Mesenchymal stem cell (in vitro differentiated cells and primary cell): ENCODE measurements around the gene C13orf46.

ENCODE experiments used
- DNase-seq: peaks from one replicate; pipeline ENCODE4 v3.0.0-alpha.2; 2013
- H2AFZ ChIP-seq: one replicate; pipeline ENCODE4 v1.6.1; 2013; ENCODE audit warnings: low read depth, mild to moderate bottlenecking, control low read depth, inconsistent platforms, low read length, moderate library complexity
- H2AK5ac ChIP-seq: 2 replicates; pipeline ENCODE4 v1.6.1; 2013; ENCODE audit warnings: low read length, moderate library complexity, mild to moderate bottlenecking, inconsistent platforms; ENCODE audit not compliant: severe bottlenecking
- H2BK120ac ChIP-seq: one replicate; pipeline ENCODE4 v1.6.1; 2013; ENCODE audit warnings: low read depth, mild to moderate bottlenecking, inconsistent platforms, low read length, moderate library complexity
- H2BK12ac ChIP-seq, 2 experiments: one replicate each; pipeline ENCODE4 v1.6.1; 2013; ENCODE audit warnings: inconsistent platforms in 2 of 2, low read length in 2 of 2, mild to moderate bottlenecking in 2 of 2, moderate library complexity in 2 of 2, control low read depth in 1 of 2
- H2BK15ac ChIP-seq: one replicate; pipeline ENCODE4 v1.6.1; 2013; ENCODE audit warnings: mild to moderate bottlenecking, low read depth, inconsistent platforms; ENCODE audit not compliant: poor library complexity, severe bottlenecking
- H2BK5ac ChIP-seq: 2 replicates; pipeline ENCODE4 v1.6.1; 2013; ENCODE audit warnings: low read depth, mild to moderate bottlenecking, low read length, control low read depth, inconsistent platforms; ENCODE audit not compliant: poor library complexity, severe bottlenecking
- H3K14ac ChIP-seq, 2 experiments: one replicate each; pipeline ENCODE4 v1.6.1; 2013; ENCODE audit warnings: inconsistent platforms in 2 of 2, low read length in 2 of 2, control low read depth in 1 of 2, mild to moderate bottlenecking in 1 of 2, moderate library complexity in 1 of 2
- H3K18ac ChIP-seq, 2 experiments: one replicate each; pipeline ENCODE4 v1.6.1; 2013; ENCODE audit warnings: inconsistent platforms in 2 of 2, low read length in 2 of 2, control low read depth in 1 of 2, low read depth in 1 of 2, mild to moderate bottlenecking in 1 of 2
- H3K23ac ChIP-seq, 2 experiments: one replicate each; pipeline ENCODE4 v1.6.1; 2013; ENCODE audit warnings: inconsistent platforms in 2 of 2, low read length in 2 of 2, mild to moderate bottlenecking in 2 of 2, moderate library complexity in 2 of 2, control low read depth in 1 of 2
- H3K27ac ChIP-seq: 2 replicates; pipeline ENCODE4 v1.5.1; 2013; ENCODE audit warnings: mild to moderate bottlenecking, moderate library complexity, low read length, control low read depth, inconsistent platforms; ENCODE audit not compliant: poor library complexity, severe bottlenecking
- H3K27me3 ChIP-seq, 2 experiments: 2 replicates each; pipeline versions ENCODE4 v1.6.1 to v1.7.0; 2013; ENCODE audit warnings: low read length in 2 of 2, mild to moderate bottlenecking in 2 of 2, moderate library complexity in 2 of 2, control low read depth in 1 of 2, inconsistent platforms in 1 of 2; ENCODE audit not compliant: control insufficient read depth in 1 of 2, insufficient read depth in 1 of 2
- H3K36me3 ChIP-seq, 2 experiments: 2 replicates each; pipeline versions ENCODE4 v1.6.1 to v1.7.0; 2013; ENCODE audit warnings: low read length in 2 of 2, control low read depth in 1 of 2, inconsistent platforms in 1 of 2, low read depth in 1 of 2, mild to moderate bottlenecking in 1 of 2; ENCODE audit not compliant: insufficient read depth in 2 of 2, control insufficient read depth in 1 of 2
- H3K4ac ChIP-seq, 2 experiments: one replicate each; pipeline ENCODE4 v1.6.1; 2013; ENCODE audit warnings: inconsistent platforms in 2 of 2, low read length in 2 of 2, mild to moderate bottlenecking in 2 of 2, moderate library complexity in 2 of 2, control low read depth in 1 of 2, low read depth in 1 of 2
- H3K4me1 ChIP-seq: 2 replicates; pipeline ENCODE4 v1.6.1; 2013; ENCODE audit warnings: low read depth, low read length, control low read depth; ENCODE audit not compliant: control insufficient read depth, insufficient read depth
- H3K4me2 ChIP-seq: 2 replicates; pipeline ENCODE4 v1.6.1; 2013; ENCODE audit warnings: low read length, mild to moderate bottlenecking, inconsistent platforms; ENCODE audit not compliant: poor library complexity, severe bottlenecking
- H3K4me3 ChIP-seq, 2 experiments: 2 replicates each; pipeline versions ENCODE4 v1.5.1 to v1.7.0; 2013; ENCODE audit warnings: low read length in 2 of 2, mild to moderate bottlenecking in 2 of 2, control low read depth in 1 of 2, low read depth in 1 of 2; ENCODE audit not compliant: insufficient read depth in 1 of 2
- H3K79me1 ChIP-seq: replicated peaks from 2 replicates; pipeline ENCODE4 v1.6.1; 2013; ENCODE audit warnings: mild to moderate bottlenecking, control low read depth, low read length, inconsistent platforms; ENCODE audit not compliant: poor library complexity, severe bottlenecking
- H3K9ac ChIP-seq: 2 replicates; pipeline ENCODE4 v1.7.0; 2013; ENCODE audit warnings: mild to moderate bottlenecking, low read length, moderate library complexity
- H3K9me3 ChIP-seq: 2 replicates; pipeline ENCODE4 v1.7.0; 2013; ENCODE audit warnings: mild to moderate bottlenecking, low read length; ENCODE audit not compliant: control insufficient read depth
- H4K8ac ChIP-seq: one replicate; pipeline ENCODE4 v1.6.1; 2013; ENCODE audit warnings: inconsistent platforms, mild to moderate bottlenecking, low read length, moderate library complexity
- H4K91ac ChIP-seq: one replicate; pipeline ENCODE4 v1.6.1; 2013; ENCODE audit warnings: mild to moderate bottlenecking, low read length, inconsistent platforms
- WGBS: methylation state at CpG from one replicate; pipeline ENCODE4 v1.1.7; 2013; ENCODE audit warnings: mixed read lengths; 5-methylcytosine and 5-hydroxymethylcytosine counted together

Gene C13orf46

DNA sequence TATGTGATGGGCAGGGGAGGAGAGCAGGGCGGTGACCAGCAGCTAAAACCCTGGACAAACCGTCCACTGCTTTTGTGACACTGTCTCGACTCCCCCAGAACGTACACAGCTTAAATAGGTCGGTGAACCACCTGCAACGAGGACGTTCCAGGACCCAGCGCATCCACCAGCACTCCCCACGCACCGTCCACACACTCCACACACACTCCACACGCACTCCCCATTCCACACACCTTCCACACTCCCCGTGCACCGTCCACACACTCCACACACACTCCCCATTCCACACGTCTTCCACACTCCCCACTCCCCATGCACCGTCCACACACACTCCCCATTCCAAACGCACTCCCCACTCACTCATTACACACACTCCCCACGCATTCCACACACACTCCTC, 38.3 kb upstream of the C13orf46 start:
- H2AFZ ChIP-seq = no peak overlapping the region
- no peak overlapping the region for H2AK5ac ChIP-seq
- H3K36me3 ChIP-seq = peaks cover 82 to 86% of the 10 kb centered on the region in 2 experiments
- peaks cover 6% of the 10 kb centered on the region for H3K4me1 ChIP-seq
- H3K18ac ChIP-seq = no peak overlapping the region
- no peak overlapping the region for H3K23ac ChIP-seq
- no peaks in the 10 kb centered on the region for H3K9me3 ChIP-seq
- no peak overlapping the region for H2BK15ac ChIP-seq
- no peaks in the 10 kb centered on the region for H3K27me3 ChIP-seq
- no peak overlapping the region for H2BK120ac ChIP-seq
- no peak overlapping the region for H3K4me2 ChIP-seq
- no peak overlapping the region for H2BK12ac ChIP-seq
- no peak overlapping the region for H3K4me3 ChIP-seq
- DNase-seq = no peak
- no peak overlapping the region for H4K8ac ChIP-seq
- no peak overlapping the region for H2BK5ac ChIP-seq
- no peak overlapping the region for H4K91ac ChIP-seq
- H3K27ac ChIP-seq = no peak overlapping the region
- WGBS = 93% methylated on average over 17 of the region's 17 CpGs
- H3K9ac ChIP-seq = no peak overlapping the region
- no peak overlapping the region for H3K14ac ChIP-seq
- H3K4ac ChIP-seq = no peak overlapping the region
- peaks cover 52% of the 10 kb centered on the region for H3K79me1 ChIP-seq

- no peak overlapping the region for H3K4ac ChIP-seq
- no peak overlapping the region for H2AK5ac ChIP-seq
- H3K4me2 ChIP-seq = no peak overlapping the region
- peaks cover 5% of the 10 kb centered on the region for H3K4me1 ChIP-seq
- no peaks in the 10 kb centered on the region for H3K27me3 ChIP-seq
- no peak overlapping the region for H2BK5ac ChIP-seq
- H2BK15ac ChIP-seq = no peak overlapping the region
- no peak overlapping the region for H3K18ac ChIP-seq
- no peak overlapping the region for H2BK120ac ChIP-seq
- 96% methylated on average over 19 of the region's 19 CpGs for WGBS
- peaks cover 44% of the 10 kb centered on the region for H3K79me1 ChIP-seq
- no peak for DNase-seq
- H3K9me3 ChIP-seq = no peaks in the 10 kb centered on the region
- H3K9ac ChIP-seq = no peak overlapping the region
- no peak overlapping the region for H3K14ac ChIP-seq
- no peak overlapping the region for H2BK12ac ChIP-seq
- no peak overlapping the region for H3K23ac ChIP-seq
- peaks cover 73 to 77% of the 10 kb centered on the region in 2 experiments for H3K36me3 ChIP-seq
- no peak overlapping the region for H3K27ac ChIP-seq
- H2AFZ ChIP-seq = no peak overlapping the region
- no peak overlapping the region for H4K8ac ChIP-seq
- H4K91ac ChIP-seq = no peak overlapping the region
- no peak overlapping the region for H3K4me3 ChIP-seq
Measured at GRCh38 chr13:114011226-114011625, 37.4 kb upstream of the C13orf46 start.

DNA sequence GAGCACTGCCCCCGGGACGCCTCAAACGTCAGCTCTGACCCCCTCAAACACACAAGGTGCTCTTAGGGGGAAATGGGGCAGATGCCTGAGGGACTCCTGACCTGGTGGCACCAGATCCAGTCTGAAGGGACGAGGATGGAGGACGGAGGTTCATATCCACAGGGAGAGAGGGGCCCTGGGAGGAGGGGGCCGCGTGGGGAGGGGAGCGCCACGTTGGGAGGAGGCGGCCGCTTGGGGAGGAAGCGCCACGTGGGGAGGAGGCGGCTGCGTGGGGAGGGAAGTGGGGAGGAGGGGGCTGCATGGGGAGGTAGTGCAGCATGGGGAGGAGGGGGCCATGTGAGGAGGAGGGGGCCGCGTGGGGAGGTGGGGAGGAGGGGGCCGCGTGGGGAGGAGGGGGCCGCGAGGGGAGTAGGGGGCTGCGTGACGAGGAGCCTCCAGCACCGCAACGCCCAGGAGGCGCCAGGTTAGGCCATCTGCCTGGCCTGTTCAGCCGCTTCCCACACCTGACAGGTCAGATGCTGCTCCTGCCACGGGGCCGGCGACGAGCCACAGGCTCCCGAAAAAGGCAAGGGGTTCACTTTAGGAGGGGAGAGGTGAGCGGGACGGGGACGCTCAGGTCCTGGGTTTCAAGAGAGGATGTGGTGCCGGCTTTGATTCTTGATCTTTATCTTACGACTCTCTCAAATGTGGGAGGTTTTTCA, 36.7 kb upstream of the C13orf46 start:
- Histone ChIP-seq H2BK5ac (no peak overlapping the region), H2BK120ac (no peak overlapping the region), H2BK15ac (no peak overlapping the region), H3K4ac (no peak overlapping the region), H4K8ac (no peak overlapping the region), H2BK12ac (no peak overlapping the region), H3K27ac (no peak overlapping the region), H3K79me1 (peaks cover 37% of the 10 kb centered on the region), H3K36me3 (peaks cover 66 to 71% of the 10 kb centered on the region in 2 experiments), H3K27me3 (no peaks in the 10 kb centered on the region), H2AFZ (no peak overlapping the region), H3K23ac (no peak overlapping the region), H3K18ac (no peak overlapping the region), H2AK5ac (no peak overlapping the region), H3K4me2 (no peak overlapping the region), H3K9me3 (no peaks in the 10 kb centered on the region), H3K9ac (no peak overlapping the region), H3K4me1 (peaks cover under 1% of the 10 kb centered on the region), H4K91ac (no peak overlapping the region), H3K4me3 (no peak overlapping the region), H3K14ac (no peak overlapping the region)
- 94% methylated on average over 20 of the region's 37 CpGs for WGBS
- no peak for DNase-seq

DNA sequence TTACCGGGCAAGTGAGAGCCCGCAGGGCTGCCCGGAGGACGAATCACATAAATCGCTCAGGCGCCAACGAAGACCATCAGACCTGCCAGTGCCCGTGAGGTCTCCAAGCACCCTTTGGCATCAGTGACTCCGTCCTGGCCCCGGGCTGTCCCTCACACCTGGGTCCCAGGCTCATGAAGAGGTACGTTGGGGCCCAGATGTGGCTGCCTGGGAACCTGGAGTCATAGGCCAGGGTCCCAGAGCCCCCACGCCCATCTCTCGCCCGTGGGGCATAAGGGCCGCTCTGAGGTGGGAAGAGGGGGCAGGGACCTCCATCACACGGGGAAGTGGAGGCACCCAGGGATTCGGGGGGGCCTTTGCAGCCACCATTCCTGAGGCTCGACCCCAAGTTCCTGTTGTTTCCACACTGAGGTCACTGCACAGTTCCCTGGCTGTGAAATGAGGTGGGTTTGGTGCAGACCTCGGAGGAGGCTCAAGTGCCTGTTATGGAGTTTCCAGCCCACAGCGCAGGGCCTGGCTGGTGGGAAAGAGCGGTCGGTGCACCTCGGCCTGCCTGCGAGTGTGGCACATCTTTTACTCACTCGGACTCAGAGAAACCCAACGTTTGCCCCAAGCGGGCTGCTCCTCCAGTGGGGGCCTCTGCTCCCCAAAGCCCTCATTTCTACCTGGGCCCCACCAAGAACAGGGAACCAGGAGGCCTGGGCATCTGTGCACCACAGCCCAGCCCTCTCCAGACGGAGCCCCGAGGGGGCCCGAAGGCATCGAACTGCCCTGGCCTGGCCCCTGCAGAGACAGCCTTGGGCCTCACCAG, 35.9 kb upstream of the C13orf46 start:
- Histone ChIP-seq H3K4ac (no peak overlapping the region), H3K9me3 (no peaks in the 10 kb centered on the region), H3K79me1 (peaks cover 30% of the 10 kb centered on the region), H4K91ac (no peak overlapping the region), H3K4me3 (no peak overlapping the region), H2AK5ac (no peak overlapping the region), H2BK15ac (no peak overlapping the region), H3K4me1 (peaks cover 6% of the 10 kb centered on the region), H3K9ac (no peak overlapping the region), H3K23ac (no peak overlapping the region), H4K8ac (no peak overlapping the region), H2BK12ac (no peak overlapping the region), H3K36me3 (peaks cover 65 to 70% of the 10 kb centered on the region in 2 experiments), H2BK120ac (no peak overlapping the region), H3K4me2 (no peak overlapping the region), H3K27ac (no peak overlapping the region), H3K18ac (no peak overlapping the region), H2AFZ (no peak overlapping the region), H3K27me3 (no peaks in the 10 kb centered on the region), H2BK5ac (no peak overlapping the region), H3K14ac (no peak overlapping the region)
- 99% methylated on average over 31 of the region's 31 CpGs for WGBS
- DNase-seq = no peak
